ENCODE measurements around the gene FAM83D. TPM values are rescaled to one million over a fixed set of nuclear protein-coding genes. Genes with fewer than 3 reads are reported as not detected.
A peak's percentile ranks its signal among the peaks of the same experiment; 100 is the strongest.

The FAM83D gene
- total and polyA plus RNA-seq, 2 of the 4 experiments (the other 2 are of a cell fraction): 20.4 to 26.4 TPM

DNA sequence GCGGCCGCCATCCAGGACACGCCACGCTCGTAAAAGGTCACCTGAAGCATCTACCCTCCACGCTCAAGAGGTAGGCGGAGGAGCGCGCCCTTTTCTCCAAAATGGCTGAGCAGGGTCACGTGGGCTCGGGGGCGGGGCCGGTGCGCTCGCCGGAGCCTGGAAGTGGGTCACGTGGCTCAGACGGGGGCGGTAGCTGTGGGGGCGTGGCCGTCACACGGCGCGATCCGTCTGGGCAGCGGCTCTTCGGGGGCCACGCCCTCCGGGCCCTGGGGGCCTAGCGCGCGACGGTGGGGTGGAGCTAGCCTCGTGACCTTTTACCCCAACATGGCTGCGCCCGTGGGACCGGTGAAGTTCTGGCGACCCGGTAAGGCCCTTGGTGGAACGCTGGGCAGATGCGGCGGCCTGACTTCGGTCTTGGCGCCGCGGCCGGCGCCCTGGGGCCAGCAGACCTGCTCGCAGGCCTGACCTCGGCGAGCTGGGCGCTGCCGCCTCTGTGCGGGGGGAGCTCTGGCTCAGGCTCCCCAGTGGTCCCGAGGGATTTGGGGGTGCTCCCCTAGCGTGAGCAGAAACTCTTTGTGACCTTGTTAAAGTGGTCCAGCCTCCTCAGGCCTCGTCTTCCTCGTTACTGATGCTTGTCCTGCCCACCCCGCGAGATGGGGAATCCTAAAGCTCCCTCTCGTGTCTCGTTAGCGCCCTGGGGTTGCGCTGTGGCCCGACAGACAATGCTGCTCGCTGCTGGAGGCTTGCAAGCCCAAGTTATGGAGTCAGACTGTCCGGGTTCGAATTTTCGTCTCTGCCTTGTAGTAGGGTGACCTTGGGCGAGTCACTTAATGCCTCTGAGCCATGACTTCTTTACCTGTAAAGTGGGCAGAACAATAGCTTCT, 36.1 kb downstream of the FAM83D start, which contains the start of gene DHX35 (continued):
- TF ChIP-seq SMC3 (IDR thresholded peaks at IDR 0.05; ENCODE audit: low read depth, low read length): peak; percentile 18; the same call in 1 of the 2 replicates
- TF ChIP-seq RFX5 (IDR thresholded peaks at IDR 0.05; ENCODE audit: low read depth, low read length): no peak
- peak; percentile 95 for TF ChIP-seq MAZ (IDR thresholded peaks at IDR 0.05; ENCODE audit: borderline replicate concordance, low read depth, low read length)

DNA sequence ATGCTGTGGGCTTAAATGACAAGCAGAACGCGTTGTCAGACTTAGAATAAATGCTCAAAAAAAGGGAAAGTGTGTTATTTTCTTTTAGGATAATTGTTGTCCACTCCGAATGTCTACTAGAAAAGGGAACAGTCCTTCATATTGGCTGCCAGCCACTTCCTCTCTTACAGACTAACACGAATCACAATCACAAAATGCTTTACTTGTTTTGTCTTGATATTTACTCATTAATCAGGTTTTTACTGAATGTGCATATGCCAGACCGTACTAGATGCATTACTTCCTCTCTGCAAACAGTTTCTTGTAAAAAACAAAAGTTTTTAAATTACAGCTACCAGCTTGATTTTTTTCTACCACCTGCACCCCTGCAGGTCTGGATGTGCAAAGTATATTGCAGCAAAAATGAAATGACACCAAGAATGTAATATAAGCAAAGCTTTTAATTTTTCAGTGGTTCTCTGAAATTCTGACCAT, 36.7 kb downstream of the FAM83D start:
- WGBS, 2 experiments (ENCODE audit: extremely low coverage in 2 of 2, insufficient read length in 1 of 2): no CpG with 5 or more reads among the region's 5 CpGs
- 0 out of 3 replicates have a peak overlapping the region, but pooled peaks have one; percentile 60 for H2BK15ac ChIP-seq (ENCODE audit: low read depth, low read length)
- peak overlapping the region; percentile 78; the same call in 1 of the 2 replicates for H4K91ac ChIP-seq (ENCODE audit: insufficient read depth, low read depth, low read length)
- peak overlapping the region; percentile 86 for H2AK9ac ChIP-seq (replicated peaks; ENCODE audit: low read depth, low read length, poor library complexity)
- peak overlapping the region; percentile 94 for H3K9ac ChIP-seq (ENCODE audit: low read depth, low read length)
- H3K56ac ChIP-seq (ENCODE audit: extremely low read depth, insufficient read depth, low read length): peak overlapping the region; percentile 85
- H4K8ac ChIP-seq (ENCODE audit: low read depth in 2 of 2, low read length in 2 of 2): peak overlapping the region; percentile 75 to 92
- no peak for DNase-seq
- H3K27me3 ChIP-seq (ENCODE audit: control insufficient read depth, insufficient read depth, low read length): no peaks in the 10 kb centered on the region
- H3K79me1 ChIP-seq (ENCODE audit: low read depth in 1 of 2, low read length in 2 of 2): peaks cover 28 to 37% of the 10 kb centered on the region in 2 experiments
- 0 out of 2 replicates have a peak, but pooled peaks cover 2% of the 10 kb centered on the region for H3K4me1 ChIP-seq (ENCODE audit: control insufficient read depth, insufficient read depth, low read length)
- H3K4ac ChIP-seq (ENCODE audit: low read depth, low read length): peak overlapping the region; percentile 95
- peak overlapping the region; percentile 77 for H3K4me3 ChIP-seq (ENCODE audit: insufficient read depth, low read depth, low read length)
- ChIA-PET POLR2A (ENCODE audit: unreplicated experiment) (interaction anchor here (1.1 kb wide), 1 partner anchor 37 kb away, joined by 5 read pairs; the partner anchor contains the start of gene FAM83D), CTCF (interaction anchor here (0.6 to 1.0 kb wide), 2 partner anchors 22 to 31 kb away, joined by 3 read pairs; no protein-coding TSS in a partner anchor)
- H3K36me3 ChIP-seq (ENCODE audit: control insufficient read depth, insufficient read depth, low read length): no peaks in the 10 kb centered on the region
- peaks cover 1% of the 10 kb centered on the region; the same call in 1 of the 2 replicates for H3K9me1 ChIP-seq (ENCODE audit: insufficient read depth, low read length)
- H3K27ac ChIP-seq (ENCODE audit: insufficient read depth, low read length): peak overlapping the region; percentile 83
- peak overlapping the region; percentile 99 for H2AFZ ChIP-seq (replicated peaks; ENCODE audit: low read length, poor library complexity)
- no peaks in the 10 kb centered on the region for H3K9me3 ChIP-seq (ENCODE audit: control insufficient read depth, insufficient read depth, low read length)
- BruUV-seq (replicated peaks): no TSS peak
- H4K5ac ChIP-seq (ENCODE audit: low read depth, low read length): peak overlapping the region; percentile 69; the same call in 1 of the 2 replicates
- in situ Hi-C loops (cut with MboI; ENCODE audit: low sequenced_read_pairs) (no loop called here), dilution Hi-C loops (cut with HindIII; ENCODE audit: low sequenced_read_pairs, unreplicated experiment) (no loop called here), intact Hi-C loops (cut with micrococcal nuclease) (loop anchor here (1.0 kb wide), 2 partner anchors 37 to 85 kb away; partner anchors contain the start of gene FAM83D)
- peak overlapping the region; percentile 33; the same call in 1 of the 2 replicates for H2BK120ac ChIP-seq (ENCODE audit: low read depth, low read length)
- no peak overlapping the region for H3K18ac ChIP-seq (ENCODE audit: low read depth, low read length)
- peak overlapping the region; percentile 47 for H2BK5ac ChIP-seq (ENCODE audit: low read depth, low read length, poor library complexity, severe bottlenecking)
- H2BK20ac ChIP-seq (ENCODE audit: low read depth, low read length): no peak overlapping the region
- H4K20me1 ChIP-seq (ENCODE audit: insufficient read depth, low read length): no peaks in the 10 kb centered on the region
- peak overlapping the region; percentile 81 for H2AK5ac ChIP-seq (ENCODE audit: low read depth, low read length)
- H3K23ac ChIP-seq (ENCODE audit: low read depth, low read length): peak overlapping the region; percentile 84
- H3K4me2 ChIP-seq (ENCODE audit: low read depth, low read length): peak overlapping the region; percentile 95
- peak overlapping the region; percentile 84 for H3K14ac ChIP-seq (replicated peaks; ENCODE audit: low read depth, low read length)
- no peak for ATAC-seq (ENCODE audit: low read depth)
- TF ChIP-seq BHLHE40 (IDR thresholded peaks at IDR 0.05; ENCODE audit: low read depth, low read length) (no peak), POLR2A (IDR thresholded peaks at IDR 0.05; ENCODE audit: low read depth, low read length) (no peak), CEBPB (IDR thresholded peaks at IDR 0.05; ENCODE audit: low read depth, low read length) (no peak), MXI1 (IDR thresholded peaks at IDR 0.05; ENCODE audit: borderline replicate concordance, low read depth, low read length) (no peak), MAFK (IDR thresholded peaks at IDR 0.05; ENCODE audit: low read depth, low read length) (no peak), RFX5 (IDR thresholded peaks at IDR 0.05; ENCODE audit: low read depth, low read length) (no peak), NFE2L2 (IDR thresholded peaks at IDR 0.05; ENCODE audit: low read depth, low read length) (no peak), RCOR1 (IDR thresholded peaks at IDR 0.05; ENCODE audit: insufficient replicate concordance, low read length) (no peak)
- TF ChIP-seq, protein P1, sequence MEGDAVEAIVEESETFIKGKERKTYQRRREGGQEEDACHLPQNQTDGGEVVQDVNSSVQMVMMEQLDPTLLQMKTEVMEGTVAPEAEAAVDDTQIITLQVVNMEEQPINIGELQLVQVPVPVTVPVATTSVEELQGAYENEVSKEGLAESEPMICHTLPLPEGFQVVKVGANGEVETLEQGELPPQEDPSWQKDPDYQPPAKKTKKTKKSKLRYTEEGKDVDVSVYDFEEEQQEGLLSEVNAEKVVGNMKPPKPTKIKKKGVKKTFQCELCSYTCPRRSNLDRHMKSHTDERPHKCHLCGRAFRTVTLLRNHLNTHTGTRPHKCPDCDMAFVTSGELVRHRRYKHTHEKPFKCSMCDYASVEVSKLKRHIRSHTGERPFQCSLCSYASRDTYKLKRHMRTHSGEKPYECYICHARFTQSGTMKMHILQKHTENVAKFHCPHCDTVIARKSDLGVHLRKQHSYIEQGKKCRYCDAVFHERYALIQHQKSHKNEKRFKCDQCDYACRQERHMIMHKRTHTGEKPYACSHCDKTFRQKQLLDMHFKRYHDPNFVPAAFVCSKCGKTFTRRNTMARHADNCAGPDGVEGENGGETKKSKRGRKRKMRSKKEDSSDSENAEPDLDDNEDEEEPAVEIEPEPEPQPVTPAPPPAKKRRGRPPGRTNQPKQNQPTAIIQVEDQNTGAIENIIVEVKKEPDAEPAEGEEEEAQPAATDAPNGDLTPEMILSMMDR (conservative IDR thresholded peaks at IDR 0.05; ENCODE audit: low read depth, low read length): no peak
- TF ChIP-seq, protein P2, sequence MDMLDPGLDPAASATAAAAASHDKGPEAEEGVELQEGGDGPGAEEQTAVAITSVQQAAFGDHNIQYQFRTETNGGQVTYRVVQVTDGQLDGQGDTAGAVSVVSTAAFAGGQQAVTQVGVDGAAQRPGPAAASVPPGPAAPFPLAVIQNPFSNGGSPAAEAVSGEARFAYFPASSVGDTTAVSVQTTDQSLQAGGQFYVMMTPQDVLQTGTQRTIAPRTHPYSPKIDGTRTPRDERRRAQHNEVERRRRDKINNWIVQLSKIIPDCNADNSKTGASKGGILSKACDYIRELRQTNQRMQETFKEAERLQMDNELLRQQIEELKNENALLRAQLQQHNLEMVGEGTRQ (IDR thresholded peaks at IDR 0.05; ENCODE audit: low read depth, low read length): no peak

Measured in IMR-90 (cell line).